SK-N-DZ (cell line): ENCODE results near the gene FAM81A.
A peak's percentile ranks its signal among the peaks of the same experiment; 100 is the strongest.

Experiments used
- DNase-seq: peaks from one replicate; pipeline ENCODE4 v3.0.0-alpha.2; 2015; ENCODE audit warnings: low spot score

Gene FAM81A

GRCh38 chr15:59539799-59540198 lies 101.8 kb downstream of the FAM81A start:
- no peak for DNase-seq

DNA sequence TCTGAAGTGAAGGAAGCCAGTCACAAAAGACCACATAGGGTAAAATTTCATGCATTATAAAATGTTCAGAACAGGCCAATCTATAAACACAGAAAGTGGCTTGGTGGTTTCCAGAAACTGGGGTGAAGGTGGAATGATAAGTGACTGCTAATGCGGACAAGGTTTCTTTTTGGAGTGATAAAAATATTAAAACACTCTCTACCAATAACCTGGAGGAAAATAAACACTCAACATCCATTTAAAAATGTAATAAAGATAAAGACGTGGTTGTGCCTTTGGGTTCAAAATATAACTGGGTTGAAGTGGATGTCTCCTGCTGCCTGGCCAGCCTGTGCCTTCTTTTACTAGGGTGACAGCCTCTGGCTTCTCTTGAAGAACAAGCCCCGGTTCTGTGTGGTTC lies 102.7 kb downstream of the FAM81A start:
- DNase-seq, result no peak

GRCh38 chr15:59541750-59542149 lies 103.8 kb downstream of the FAM81A start:
- no peak for DNase-seq

- no peak for DNase-seq
Measured at GRCh38 chr15:59543721-59544547, 105.9 kb downstream of the FAM81A start.

- no peak for DNase-seq
Measured at GRCh38 chr15:59545573-59545972, 107.6 kb downstream of the FAM81A start.

DNA sequence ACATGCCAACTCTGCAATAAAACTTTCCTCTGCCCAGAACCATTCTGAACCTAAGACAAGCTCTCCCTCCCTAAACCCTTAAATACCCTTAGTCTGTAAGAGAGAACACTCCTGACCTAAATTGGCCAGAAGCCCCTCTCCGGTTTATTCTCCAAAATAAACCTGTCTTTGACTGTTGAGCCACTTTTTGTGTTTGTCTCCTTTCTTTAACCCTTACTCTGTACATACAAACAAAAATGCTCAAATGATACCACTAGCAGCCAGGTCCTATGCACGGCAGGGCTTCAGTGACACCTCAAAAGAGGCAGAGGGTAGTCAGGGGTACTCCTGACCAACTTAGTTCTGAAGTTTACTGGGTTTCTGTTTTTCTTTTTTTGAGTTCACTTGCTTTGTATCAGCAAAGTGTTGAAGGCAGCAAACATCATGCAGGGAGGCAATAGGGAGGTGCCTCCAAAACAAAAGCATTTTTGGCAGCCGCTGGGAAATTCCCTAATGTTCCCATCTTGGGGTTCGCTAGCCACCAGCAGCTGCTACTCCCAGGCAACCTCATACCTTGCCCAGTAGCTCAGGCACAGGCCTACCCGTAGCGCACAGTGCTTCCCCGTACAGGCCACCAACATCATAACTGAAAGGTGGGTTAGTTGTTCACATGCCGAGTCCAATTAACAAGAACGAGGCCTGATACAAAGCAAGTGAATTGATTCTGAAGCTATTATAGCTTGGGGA lies 110.7 kb downstream of the FAM81A start:
- DNase-seq, result peak; percentile 77

DNA sequence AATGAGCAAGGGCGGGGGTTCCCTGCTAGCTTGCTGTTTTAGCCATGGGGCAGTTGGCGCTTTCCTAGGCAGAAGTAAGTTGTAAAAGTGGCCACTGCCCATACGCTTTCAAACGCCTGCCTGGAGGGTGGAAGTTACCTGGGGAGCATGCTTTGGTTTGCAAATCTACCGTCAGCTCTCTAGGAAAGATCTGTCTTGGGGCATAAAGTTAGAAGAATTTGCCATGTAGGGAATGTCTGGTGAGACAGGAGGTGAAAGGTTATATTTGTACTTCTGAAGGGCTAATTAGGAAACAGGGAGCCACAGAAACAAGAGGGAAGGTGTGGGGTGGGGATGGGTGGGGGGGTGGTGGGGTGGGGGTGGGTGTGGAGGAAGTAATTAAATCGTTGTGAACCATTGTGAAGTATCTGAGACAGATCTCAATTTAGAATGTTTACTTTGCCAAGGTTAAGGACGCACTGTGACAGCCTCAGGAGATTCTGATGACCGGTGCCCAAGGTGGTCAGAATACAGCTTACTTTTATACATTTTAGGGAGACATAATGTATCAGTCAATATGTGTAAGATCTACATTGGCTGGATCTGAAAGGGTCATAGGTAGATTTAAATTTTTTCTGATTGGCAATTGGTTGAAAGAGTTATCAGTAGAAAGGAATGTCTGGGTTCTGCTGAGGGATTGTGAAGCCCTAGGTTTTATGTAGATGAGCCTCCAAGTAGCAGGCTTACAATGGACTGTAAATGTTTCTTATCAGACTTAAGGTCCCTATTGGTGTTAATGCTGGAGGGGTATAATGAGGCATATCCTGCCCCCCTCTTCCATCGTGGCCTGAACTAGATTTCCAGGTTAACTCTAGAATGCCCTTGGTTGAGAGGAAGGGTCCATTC lies 111.6 kb downstream of the FAM81A start:
- DNase-seq, result no peak

GRCh38 chr15:59550530-59550929 lies 112.5 kb downstream of the FAM81A start:
- DNase-seq, result no peak

- DNase-seq, result no peak
Measured at GRCh38 chr15:59550956-59551355, 113.0 kb downstream of the FAM81A start.

DNA sequence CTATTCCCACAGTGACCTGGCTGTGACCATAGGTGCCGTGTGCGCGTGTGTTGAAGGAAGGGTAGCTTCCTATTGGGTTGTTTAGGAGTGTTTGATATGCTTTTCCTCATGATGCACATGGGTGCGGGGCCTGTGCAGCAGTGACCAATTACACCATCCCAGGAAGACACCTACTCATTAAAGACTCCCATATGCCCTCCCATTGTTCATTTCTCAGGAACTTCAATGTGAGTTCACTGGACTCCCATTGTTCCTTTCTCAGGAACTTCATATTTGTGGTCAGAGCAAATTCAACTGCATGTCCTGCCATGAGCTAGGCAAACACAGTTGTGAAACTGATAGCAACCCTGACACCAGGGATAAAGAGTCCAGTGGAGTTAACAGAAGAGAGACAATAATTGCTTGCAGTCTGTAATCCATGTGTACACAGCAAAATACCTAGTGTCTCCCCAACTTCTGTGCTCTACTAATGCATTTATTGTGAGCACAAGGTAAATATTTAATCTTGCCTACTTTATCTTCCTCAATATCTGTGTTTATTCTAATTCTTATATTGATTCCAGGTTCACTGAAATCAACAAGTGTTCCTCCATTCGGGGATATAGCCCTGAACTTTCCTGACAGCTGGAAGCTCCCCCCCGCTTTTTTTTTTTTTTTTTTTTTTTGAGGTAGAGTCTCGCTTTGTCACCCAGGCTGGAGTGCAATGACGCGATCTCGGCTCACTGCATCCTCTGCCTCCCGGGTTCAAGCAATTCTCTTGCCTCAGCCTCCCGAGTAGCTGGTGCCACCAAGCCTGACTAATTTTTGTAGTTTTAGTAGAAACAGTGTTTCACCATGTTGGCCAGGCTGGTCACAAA lies 116.1 kb downstream of the FAM81A start:
- no peak for DNase-seq

- DNase-seq, result no peak
Measured at GRCh38 chr15:59555696-59556095, 117.7 kb downstream of the FAM81A start.

GRCh38 chr15:59556380-59556779 lies 118.4 kb downstream of the FAM81A start:
- DNase-seq, result no peak

- no peak for DNase-seq
Measured at GRCh38 chr15:59557581-59557980, 119.6 kb downstream of the FAM81A start.

- DNase-seq, result no peak
Measured at GRCh38 chr15:59558851-59559250, 120.9 kb downstream of the FAM81A start.

DNA sequence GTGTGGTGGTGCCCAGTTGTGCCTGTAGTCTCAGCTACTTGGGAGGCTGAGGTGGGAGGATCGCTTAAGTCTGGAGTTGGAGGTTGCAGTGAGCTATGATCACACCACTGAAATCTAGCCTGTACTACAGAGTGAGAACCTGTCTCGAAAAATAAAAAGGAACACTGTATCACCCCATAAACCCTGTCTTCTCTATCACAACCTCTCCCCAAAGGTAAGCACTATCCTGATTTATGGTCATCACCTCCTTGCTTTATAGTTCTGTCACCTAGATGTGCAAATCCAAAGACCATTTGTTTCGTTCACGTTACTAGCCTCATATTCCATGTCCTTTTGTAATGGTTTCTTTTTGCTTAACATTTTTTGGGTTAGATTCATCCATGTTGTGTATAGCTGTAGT lies 123.6 kb downstream of the FAM81A start:
- DNase-seq, result no peak

DNA sequence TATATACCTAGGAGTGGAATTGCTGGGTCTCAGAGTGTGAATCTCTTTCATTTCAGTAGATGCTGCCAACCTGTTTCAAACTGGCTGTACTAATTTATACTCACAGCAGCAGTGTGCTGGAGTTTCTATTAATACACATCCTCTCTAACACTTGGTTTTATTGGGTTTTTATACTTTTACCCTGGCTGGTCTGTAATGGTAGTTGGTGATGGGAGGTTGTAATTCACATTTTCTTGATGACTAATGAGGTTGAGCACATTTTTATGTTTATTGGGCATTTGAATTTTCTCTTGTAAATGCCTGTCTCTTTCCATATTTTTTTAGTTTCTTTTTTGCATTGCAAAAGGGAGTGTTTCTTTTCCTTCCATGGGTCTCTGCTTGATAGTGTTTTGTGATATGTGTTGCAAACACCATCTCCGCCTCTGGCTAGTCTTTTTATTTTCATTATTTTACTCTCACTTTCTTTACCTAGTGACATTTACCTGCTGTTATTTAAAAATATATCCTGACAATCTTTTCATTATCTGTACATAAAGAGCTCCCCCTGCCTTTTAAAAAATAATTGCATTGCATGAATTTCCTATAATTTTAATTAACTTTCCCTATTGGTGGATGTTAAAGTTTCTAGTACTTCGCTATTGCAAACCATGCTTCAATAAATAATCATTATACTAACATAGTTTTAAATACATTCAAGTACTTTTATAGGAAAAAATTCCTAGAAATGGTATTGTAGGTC lies 124.6 kb downstream of the FAM81A start:
- DNase-seq, result no peak

- DNase-seq, result no peak
Measured at GRCh38 chr15:59565299-59565698, 127.3 kb downstream of the FAM81A start.

DNA sequence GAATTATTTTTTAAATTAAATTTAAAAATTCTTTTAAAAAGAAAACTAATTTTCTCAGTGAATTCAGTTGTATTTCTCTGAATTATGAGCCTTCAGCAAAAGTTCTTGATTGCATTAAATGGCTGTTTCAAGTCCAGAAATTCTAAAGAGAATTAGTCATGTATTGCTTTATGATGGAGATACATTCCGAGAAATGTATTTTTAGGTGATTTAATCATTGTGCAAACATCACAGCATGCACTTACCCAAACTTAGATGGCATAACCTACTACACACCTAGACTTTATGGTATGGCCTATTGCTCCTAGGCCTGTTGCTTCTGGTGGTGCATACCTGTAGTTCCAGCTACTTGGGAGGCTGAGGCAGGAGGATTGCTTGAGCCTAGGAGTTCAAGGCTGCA lies 129.3 kb downstream of the FAM81A start:
- DNase-seq, result no peak

DNA sequence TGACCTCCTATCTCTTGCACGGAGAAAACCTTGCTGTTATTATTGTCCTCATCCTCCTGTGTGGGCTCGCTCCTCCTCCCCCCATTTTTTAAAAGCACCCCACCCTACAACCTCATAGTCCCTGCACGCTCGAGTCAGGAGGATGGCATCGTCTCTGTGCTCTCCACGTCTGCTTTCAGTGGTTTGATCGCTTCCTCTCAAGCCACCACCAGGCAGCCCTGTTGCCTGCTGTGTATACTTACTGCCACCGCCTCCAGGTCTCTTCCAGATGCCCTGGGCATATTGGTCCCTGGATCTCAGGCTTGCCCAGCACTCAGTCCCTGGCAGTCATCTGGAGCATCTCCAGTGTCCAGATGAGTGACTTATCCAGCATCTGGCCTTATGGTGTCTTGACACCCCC lies 131.5 kb downstream of the FAM81A start:
- DNase-seq, result no peak

GRCh38 chr15:59570315-59570714 lies 132.3 kb downstream of the FAM81A start:
- DNase-seq, result no peak
